ENCODE measurements around the gene DIAPH2. TPM values are rescaled to one million over a fixed set of nuclear protein-coding genes. Genes with fewer than 3 reads are reported as not detected.

DIAPH2 gene
- total RNA-seq, 1 experiment from 2014 or later: 15.9 TPM

DNA sequence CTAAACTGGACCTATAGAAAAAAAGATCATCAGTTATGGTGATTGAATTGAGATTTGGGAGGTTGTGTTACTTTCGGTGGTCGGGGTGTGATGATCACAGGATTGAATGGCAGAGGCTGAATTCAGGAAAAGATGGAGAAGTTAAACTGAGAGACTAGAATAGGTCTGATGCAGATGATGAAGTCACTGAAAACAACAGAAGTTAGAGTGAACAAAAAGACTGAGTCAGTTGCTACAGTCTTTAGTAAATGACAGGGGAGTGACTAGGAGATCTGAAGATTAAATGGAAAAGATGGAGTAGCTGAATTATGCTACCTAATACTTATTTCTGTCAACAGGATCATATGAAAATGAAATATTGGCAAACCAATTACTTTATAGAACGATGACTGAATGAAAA lies 362.2 kb downstream of the DIAPH2 start (continued):
- TF ChIP-seq, protein P1, sequence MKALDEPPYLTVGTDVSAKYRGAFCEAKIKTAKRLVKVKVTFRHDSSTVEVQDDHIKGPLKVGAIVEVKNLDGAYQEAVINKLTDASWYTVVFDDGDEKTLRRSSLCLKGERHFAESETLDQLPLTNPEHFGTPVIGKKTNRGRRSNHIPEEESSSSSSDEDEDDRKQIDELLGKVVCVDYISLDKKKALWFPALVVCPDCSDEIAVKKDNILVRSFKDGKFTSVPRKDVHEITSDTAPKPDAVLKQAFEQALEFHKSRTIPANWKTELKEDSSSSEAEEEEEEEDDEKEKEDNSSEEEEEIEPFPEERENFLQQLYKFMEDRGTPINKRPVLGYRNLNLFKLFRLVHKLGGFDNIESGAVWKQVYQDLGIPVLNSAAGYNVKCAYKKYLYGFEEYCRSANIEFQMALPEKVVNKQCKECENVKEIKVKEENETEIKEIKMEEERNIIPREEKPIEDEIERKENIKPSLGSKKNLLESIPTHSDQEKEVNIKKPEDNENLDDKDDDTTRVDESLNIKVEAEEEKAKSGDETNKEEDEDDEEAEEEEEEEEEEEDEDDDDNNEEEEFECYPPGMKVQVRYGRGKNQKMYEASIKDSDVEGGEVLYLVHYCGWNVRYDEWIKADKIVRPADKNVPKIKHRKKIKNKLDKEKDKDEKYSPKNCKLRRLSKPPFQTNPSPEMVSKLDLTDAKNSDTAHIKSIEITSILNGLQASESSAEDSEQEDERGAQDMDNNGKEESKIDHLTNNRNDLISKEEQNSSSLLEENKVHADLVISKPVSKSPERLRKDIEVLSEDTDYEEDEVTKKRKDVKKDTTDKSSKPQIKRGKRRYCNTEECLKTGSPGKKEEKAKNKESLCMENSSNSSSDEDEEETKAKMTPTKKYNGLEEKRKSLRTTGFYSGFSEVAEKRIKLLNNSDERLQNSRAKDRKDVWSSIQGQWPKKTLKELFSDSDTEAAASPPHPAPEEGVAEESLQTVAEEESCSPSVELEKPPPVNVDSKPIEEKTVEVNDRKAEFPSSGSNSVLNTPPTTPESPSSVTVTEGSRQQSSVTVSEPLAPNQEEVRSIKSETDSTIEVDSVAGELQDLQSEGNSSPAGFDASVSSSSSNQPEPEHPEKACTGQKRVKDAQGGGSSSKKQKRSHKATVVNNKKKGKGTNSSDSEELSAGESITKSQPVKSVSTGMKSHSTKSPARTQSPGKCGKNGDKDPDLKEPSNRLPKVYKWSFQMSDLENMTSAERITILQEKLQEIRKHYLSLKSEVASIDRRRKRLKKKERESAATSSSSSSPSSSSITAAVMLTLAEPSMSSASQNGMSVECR (CRISPR knock-in tag; IDR thresholded peaks at IDR 0.05; ENCODE audit: borderline replicate concordance): no peak

DNA sequence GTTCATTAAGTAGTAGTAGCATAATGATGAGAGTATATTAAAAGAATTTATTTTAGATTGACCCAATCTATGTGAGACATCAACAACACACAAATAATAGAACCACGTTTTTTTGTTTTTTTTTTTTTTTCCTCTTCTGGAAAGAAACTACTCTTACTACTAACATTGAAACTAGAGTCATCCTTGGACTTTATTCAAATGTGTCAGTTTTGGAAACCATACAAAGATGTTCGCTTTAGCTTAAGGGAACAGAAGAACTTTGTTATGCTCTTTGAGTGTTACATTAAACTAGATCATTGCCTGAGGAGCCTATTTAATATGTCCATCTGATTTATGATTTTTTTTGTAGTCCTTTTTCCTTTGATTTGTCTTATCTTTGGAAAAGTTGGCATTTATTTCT lies 365.8 kb downstream of the DIAPH2 start:
- DNase-seq (ENCODE audit: low spot score): no peak
- ChIA-PET CTCF (no interaction called here), POLR2A (no interaction called here)
- Mint-ChIP-seq H3K4me3 (no peak overlapping the region), H3K27ac (no peak overlapping the region), H3K36me3 (no peaks in the 10 kb centered on the region), H3K9me3 (no peaks in the 10 kb centered on the region), H3K27me3 (ENCODE audit: low read depth) (no peaks in the 10 kb centered on the region), H3K4me1 (no peaks in the 10 kb centered on the region)
- no peak for ATAC-seq
- no peak for TF ChIP-seq HMGXB4 (CRISPR knock-in tag; IDR thresholded peaks at IDR 0.05)
- no peak for TF ChIP-seq ELF4 (CRISPR knock-in tag; IDR thresholded peaks at IDR 0.05; ENCODE audit: low read depth)
- TF ChIP-seq, protein P2, sequence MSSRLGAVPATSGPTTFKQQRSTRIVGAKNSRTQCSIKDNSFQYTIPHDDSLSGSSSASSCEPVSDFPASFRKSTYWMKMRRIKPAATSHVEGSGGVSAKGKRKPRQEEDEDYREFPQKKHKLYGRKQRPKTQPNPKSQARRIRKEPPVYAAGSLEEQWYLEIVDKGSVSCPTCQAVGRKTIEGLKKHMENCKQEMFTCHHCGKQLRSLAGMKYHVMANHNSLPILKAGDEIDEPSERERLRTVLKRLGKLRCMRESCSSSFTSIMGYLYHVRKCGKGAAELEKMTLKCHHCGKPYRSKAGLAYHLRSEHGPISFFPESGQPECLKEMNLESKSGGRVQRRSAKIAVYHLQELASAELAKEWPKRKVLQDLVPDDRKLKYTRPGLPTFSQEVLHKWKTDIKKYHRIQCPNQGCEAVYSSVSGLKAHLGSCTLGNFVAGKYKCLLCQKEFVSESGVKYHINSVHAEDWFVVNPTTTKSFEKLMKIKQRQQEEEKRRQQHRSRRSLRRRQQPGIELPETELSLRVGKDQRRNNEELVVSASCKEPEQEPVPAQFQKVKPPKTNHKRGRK (CRISPR knock-in tag; IDR thresholded peaks at IDR 0.05; ENCODE audit: borderline replicate concordance): no peak
- no peak for TF ChIP-seq KAT7 (CRISPR knock-in tag; IDR thresholded peaks at IDR 0.05; ENCODE audit: borderline replicate concordance)
- no peak for TF ChIP-seq CBFB (CRISPR knock-in tag; IDR thresholded peaks at IDR 0.05; ENCODE audit: low read depth)
- TF ChIP-seq IRF2 (CRISPR knock-in tag; IDR thresholded peaks at IDR 0.05; ENCODE audit: borderline replicate concordance, low read depth): no peak
- TF ChIP-seq IRF1 (CRISPR knock-in tag; IDR thresholded peaks at IDR 0.05): no peak
- TF ChIP-seq SP1 (CRISPR knock-in tag; conservative IDR thresholded peaks at IDR 0.05): no peak
- no peak for TF ChIP-seq ZNF416 (CRISPR knock-in tag; IDR thresholded peaks at IDR 0.05)
- no peak for TF ChIP-seq CREB1 (CRISPR knock-in tag; IDR thresholded peaks at IDR 0.05)
- TF ChIP-seq GTF2I (CRISPR knock-in tag; conservative IDR thresholded peaks at IDR 0.05): no peak
- no peak for TF ChIP-seq MYBL2 (CRISPR knock-in tag; IDR thresholded peaks at IDR 0.05)
- no peak for TF ChIP-seq NFE2L1 (CRISPR knock-in tag; IDR thresholded peaks at IDR 0.05)

DNA sequence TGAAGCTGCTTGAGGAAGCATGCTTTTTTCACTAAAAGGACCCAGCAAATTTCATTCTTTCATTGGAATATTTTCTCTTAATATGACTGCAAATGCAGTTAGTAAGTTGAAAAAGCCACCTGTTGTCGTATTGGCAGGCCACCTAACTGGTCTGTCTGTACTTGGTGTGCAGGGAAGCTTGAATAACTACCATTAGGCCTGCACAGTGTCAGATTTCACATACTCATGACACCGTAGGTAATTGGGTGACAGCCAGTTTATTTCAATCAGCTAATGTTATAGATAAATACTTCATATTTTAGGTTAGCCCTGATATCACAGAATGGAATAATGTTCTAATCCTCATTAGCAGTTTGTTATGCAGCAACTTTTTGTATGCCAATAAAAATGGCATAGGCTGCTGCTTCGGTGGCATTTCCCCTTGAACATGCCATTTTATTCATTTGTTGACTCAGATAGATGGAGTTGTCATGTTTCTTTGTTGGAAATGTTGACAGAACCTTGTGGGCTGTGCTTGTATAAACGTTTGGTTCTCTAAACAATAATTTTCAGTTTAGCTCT lies 372.8 kb downstream of the DIAPH2 start:
- Mint-ChIP-seq H3K4me3 (no peak overlapping the region), H3K9me3 (no peaks in the 10 kb centered on the region), H3K4me1 (peaks cover 13% of the 10 kb centered on the region), H3K27me3 (ENCODE audit: low read depth) (peaks cover 4% of the 10 kb centered on the region; the same call in 1 of the 2 replicates), H3K27ac (no peak overlapping the region), H3K36me3 (no peaks in the 10 kb centered on the region)
- DNase-seq (ENCODE audit: low spot score) (no peak), ATAC-seq (no peak)
- TF ChIP-seq FOXP1 (CRISPR knock-in tag; IDR thresholded peaks at IDR 0.05; ENCODE audit: borderline replicate concordance) (no peak), GRHL2 (CRISPR knock-in tag; IDR thresholded peaks at IDR 0.05; ENCODE audit: insufficient replicate concordance, severe bottlenecking) (no peak), ETV6 (CRISPR knock-in tag; IDR thresholded peaks at IDR 0.05) (no peak), ATF3 (CRISPR knock-in tag; conservative IDR thresholded peaks at IDR 0.05) (no peak), EMX1 (CRISPR knock-in tag; IDR thresholded peaks at IDR 0.05) (no peak)
- TF ChIP-seq, protein P3, sequence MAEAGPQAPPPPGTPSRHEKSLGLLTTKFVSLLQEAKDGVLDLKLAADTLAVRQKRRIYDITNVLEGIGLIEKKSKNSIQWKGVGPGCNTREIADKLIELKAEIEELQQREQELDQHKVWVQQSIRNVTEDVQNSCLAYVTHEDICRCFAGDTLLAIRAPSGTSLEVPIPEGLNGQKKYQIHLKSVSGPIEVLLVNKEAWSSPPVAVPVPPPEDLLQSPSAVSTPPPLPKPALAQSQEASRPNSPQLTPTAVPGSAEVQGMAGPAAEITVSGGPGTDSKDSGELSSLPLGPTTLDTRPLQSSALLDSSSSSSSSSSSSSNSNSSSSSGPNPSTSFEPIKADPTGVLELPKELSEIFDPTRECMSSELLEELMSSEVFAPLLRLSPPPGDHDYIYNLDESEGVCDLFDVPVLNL (CRISPR knock-in tag; IDR thresholded peaks at IDR 0.05; ENCODE audit: borderline replicate concordance, low read depth): no peak
- CTCF ChIA-PET: no interaction called here
- POLR2A ChIA-PET: interaction anchor here (0.6 kb wide), 1 partner anchor 613 kb away, joined by 4 read pairs; no protein-coding TSS in a partner anchor
